K562 (cell line): ENCODE results near the gene FUT6. TPM values are rescaled to one million over a fixed set of nuclear protein-coding genes. Genes with fewer than 3 reads are reported as not detected.

Experiments
- ARHGAP35 ChIP-seq: fragments of 450-650 bp; IDR thresholded peaks from 2 replicates; pipeline ENCODE4 v1.6.1; 2018; ENCODE audit not compliant: partially characterized antibody
- CTBP1 ChIP-seq: fragments of 450-650 bp; IDR thresholded peaks from 2 replicates; pipeline ENCODE4 v1.6.1; 2016; ENCODE audit warnings: borderline replicate concordance
- DACH1 ChIP-seq: fragments of 450-650 bp; IDR thresholded peaks from 2 replicates; pipeline ENCODE4 v1.6.1; 2018; ENCODE audit not compliant: partially characterized antibody
- EP300 ChIP-seq: IDR thresholded peaks from 2 replicates; pipeline ENCODE4 v1.6.1; 2012; ENCODE audit warnings: low read length, improper control_type of control experiment
- JUND ChIP-seq, 2 experiments: IDR thresholded peaks; 2 replicates in 1 of 2; 3 replicates in 1 of 2; pipeline ENCODE4 v1.6.1; 2011; ENCODE audit warnings: borderline replicate concordance in 2 of 2, low read depth in 2 of 2, low read length in 2 of 2, improper control_type of control experiment in 1 of 2, missing biosample characterization in 1 of 2, missing genetic modification characterization in 1 of 2, missing genetic modification reagents in 1 of 2
- KAT8 ChIP-seq: fragments of 450-650 bp; IDR thresholded peaks from 2 replicates; pipeline ENCODE4 v1.6.1; 2016; ENCODE audit warnings: low read depth, mild to moderate bottlenecking
- KDM2B ChIP-seq: fragments of 250-450 bp; sonication (Bioruptor Pico); IDR thresholded peaks from 2 replicates; pipeline ENCODE4 v1.8.0; 2021; ENCODE audit warnings: mild to moderate bottlenecking, moderate library complexity
- MCM5 ChIP-seq: fragments of 450-650 bp; IDR thresholded peaks from 2 replicates; pipeline ENCODE4 v1.6.1; 2016; ENCODE audit warnings: low read depth
- MTA1 ChIP-seq: fragments of 450-650 bp; IDR thresholded peaks from 2 replicates; pipeline ENCODE4 v1.6.1; 2017; ENCODE audit warnings: borderline replicate concordance
- NEUROD1 ChIP-seq: fragments of 150-350 bp; IDR thresholded peaks from 2 replicates; pipeline ENCODE4 v1.6.1; 2014; ENCODE audit warnings: borderline replicate concordance, low read length, low read depth; ENCODE audit not compliant: partially characterized antibody
- NKRF ChIP-seq: fragments of 450-650 bp; IDR thresholded peaks from 2 replicates; pipeline ENCODE4 v1.6.1; 2016; ENCODE audit warnings: borderline replicate concordance
- NONO ChIP-seq, 2 experiments: fragments of 200-400 bp in 1 of 2; fragments of 450-650 bp in 1 of 2; formaldehyde crosslinking in 1 of 2; IDR thresholded peaks; 2 replicates each; pipeline ENCODE4 v1.6.1; 2017; ENCODE audit warnings: low read depth in 2 of 2, mild to moderate bottlenecking in 2 of 2, moderate library complexity in 2 of 2, low read length in 1 of 2
- NR3C1 ChIP-seq: sonication (generic); formaldehyde crosslinking; IDR thresholded peaks from 2 replicates; pipeline ENCODE4 v1.8.1; 2022; ENCODE audit warnings: missing genetic modification reagents
- RAD51 ChIP-seq: fragments of 450-650 bp; IDR thresholded peaks from 2 replicates; pipeline ENCODE4 v1.7.1; 2016; ENCODE audit warnings: low read depth, mild to moderate bottlenecking, borderline replicate concordance
- TAF7 ChIP-seq: fragments of 450-650 bp; IDR thresholded peaks from 2 replicates; pipeline ENCODE4 v1.6.1; 2016; ENCODE audit warnings: missing genetic modification characterization, missing compliant biosample characterization
- TRIM24 ChIP-seq, 2 experiments: fragments of 450-650 bp; IDR thresholded peaks; 2 replicates each; pipeline ENCODE4 v1.6.1; 2016
- TSC22D4 ChIP-seq: fragments of 450-650 bp; IDR thresholded peaks from 2 replicates; pipeline ENCODE4 v1.6.1; 2016; ENCODE audit warnings: missing genetic modification characterization, missing biosample characterization, control low read depth
- ZBTB33 ChIP-seq: sonication (generic); formaldehyde crosslinking; IDR thresholded peaks from 2 replicates; pipeline ENCODE4 v1.8.1; 2023; ENCODE audit warnings: mild to moderate bottlenecking, missing genetic modification reagents
- ZFP91 ChIP-seq: sonication (generic); formaldehyde crosslinking; IDR thresholded peaks from 2 replicates; pipeline ENCODE4 v1.8.0; 2022; ENCODE audit warnings: mild to moderate bottlenecking, missing genetic modification reagents
- ZNF12 ChIP-seq: sonication (generic); formaldehyde crosslinking; IDR thresholded peaks from 2 replicates; pipeline ENCODE4 v1.4.0; 2020; ENCODE audit warnings: mild to moderate bottlenecking, missing genetic modification reagents
- ZNF444 ChIP-seq: fragments of 250-450 bp; sonication (Bioruptor Pico); IDR thresholded peaks from 2 replicates; pipeline ENCODE4 v1.4.0; 2020; ENCODE audit warnings: mild to moderate bottlenecking, moderate library complexity
- ZNF766 ChIP-seq: fragments of 200-800 bp; sonication (Bioruptor generic); conservative IDR thresholded peaks from 2 replicates; pipeline ENCODE4 v1.6.1; 2016; ENCODE audit warnings: missing genetic modification characterization, missing compliant biosample characterization
- ZNF778 ChIP-seq: fragments of 450-650 bp; formaldehyde crosslinking; IDR thresholded peaks from 2 replicates; pipeline ENCODE4 v1.4.0; 2020; ENCODE audit warnings: mild to moderate bottlenecking, moderate library complexity
- ZNF780A ChIP-seq: fragments of 250-450 bp; sonication (Bioruptor Pico); IDR thresholded peaks from 2 replicates; pipeline ENCODE4 v1.5.0; 2021; ENCODE audit warnings: mild to moderate bottlenecking
- ZSCAN32 ChIP-seq: fragments of 450-650 bp; formaldehyde crosslinking; IDR thresholded peaks from 2 replicates; pipeline ENCODE4 v1.4.0; 2020; ENCODE audit warnings: mild to moderate bottlenecking, moderate library complexity
- polyA plus RNA-seq, 8 experiments: library from polyadenylated mRNA; depleted of rRNA in 4 of 8; stranded (reverse) in 5 of 8; unstranded in 3 of 8; fragments of >200 nt; fragmentation: Nextera tagmentation in 2 of 8; fragmentation: Illumina TruSeq in 1 of 8; extraction: Ambion mirVana in 2 of 8; extraction: Trizol in 1 of 8; gene quantifications; 2 replicates each; pipeline versions ENCODE4 v1.2.1 to v1.2.3, GENCODE V29; 2011 to 2014; ENCODE audit warnings: inconsistent platforms in 1 of 8, missing spikeins in 1 of 8
- total RNA-seq, 7 experiments: library from RNA; depleted of rRNA in 6 of 7; stranded (reverse); fragments of >200 nt in 6 of 7; fragmentation: Illumina TruSeq in 2 of 7; extraction: Trizol in 2 of 7; gene quantifications; 2 replicates each; pipeline versions ENCODE4 v1.2.1 to v1.2.3, GENCODE V29; 2011 to 2021; ENCODE audit warnings: low replicate concordance in 1 of 7

FUT6 gene
- total and polyA plus RNA-seq, 9 of the 15 experiments (the other 6 are each of a cell fraction or from before 2014, with no cell fraction given) = 0.04 TPM; not detected in 8

GRCh38 chr19:5805462-5806132, 33.9 kb downstream of the FUT6 start (continued):
- no peak for TF ChIP-seq NR3C1
- no peak for TF ChIP-seq NONO (IDR thresholded peaks at IDR 0.05; ENCODE audit: low read depth in 2 of 2, low read length in 1 of 2)
- TF ChIP-seq TRIM24 (IDR thresholded peaks at IDR 0.05) = peak in 1 of 2 experiments; percentile 74; a peak in 2 of 4 replicates
- TF ChIP-seq NEUROD1 = no peak
- no peak for TF ChIP-seq ZNF778 (CRISPR knock-in tag)
- peak; percentile 76 for TF ChIP-seq ZFP91 (CRISPR knock-in tag)
- peak; percentile 84; the same call in 1 of the 2 replicates for TF ChIP-seq KDM2B
- TF ChIP-seq ZNF780A (CRISPR knock-in tag) = no peak
- no peak; the same call in 1 of the 2 replicates for TF ChIP-seq MTA1
- TF ChIP-seq DACH1 = no peak
- TF ChIP-seq ZNF766 (CRISPR knock-in tag) = no peak
- TF ChIP-seq CTBP1 = peak; percentile 68
- no peak for TF ChIP-seq ZNF444
- no peak for TF ChIP-seq KAT8
- TF ChIP-seq NKRF = no peak
- no peak for TF ChIP-seq ARHGAP35
- no peak for TF ChIP-seq ZNF12 (CRISPR knock-in tag)
- TF ChIP-seq JUND (IDR thresholded peaks at IDR 0.05; ENCODE audit: borderline replicate concordance, low read depth, low read length) = 0 out of 2 replicates have a peak, but pooled peaks have one; percentile 20
- no peak for TF ChIP-seq JUND (tag; IDR thresholded peaks at IDR 0.05; ENCODE audit: borderline replicate concordance, low read depth, low read length)
- TF ChIP-seq EP300 = no peak
- TF ChIP-seq TAF7 (tag) = no peak
- no peak for TF ChIP-seq ZSCAN32 (CRISPR knock-in tag)
- TF ChIP-seq MCM5 = no peak
- no peak for TF ChIP-seq RAD51
- TF ChIP-seq ZBTB33 (CRISPR knock-in tag) = peak; percentile 55
- no peak for TF ChIP-seq TSC22D4
